ENCODE results near the gene RANBP10. TPM values are rescaled to one million over a fixed set of nuclear protein-coding genes. Genes with fewer than 3 reads are reported as not detected.

RANBP10 gene
- total and polyA plus RNA-seq, 3 donors from 2014 or later, result 23.0 to 25.2 (median 23.5) TPM

DNA sequence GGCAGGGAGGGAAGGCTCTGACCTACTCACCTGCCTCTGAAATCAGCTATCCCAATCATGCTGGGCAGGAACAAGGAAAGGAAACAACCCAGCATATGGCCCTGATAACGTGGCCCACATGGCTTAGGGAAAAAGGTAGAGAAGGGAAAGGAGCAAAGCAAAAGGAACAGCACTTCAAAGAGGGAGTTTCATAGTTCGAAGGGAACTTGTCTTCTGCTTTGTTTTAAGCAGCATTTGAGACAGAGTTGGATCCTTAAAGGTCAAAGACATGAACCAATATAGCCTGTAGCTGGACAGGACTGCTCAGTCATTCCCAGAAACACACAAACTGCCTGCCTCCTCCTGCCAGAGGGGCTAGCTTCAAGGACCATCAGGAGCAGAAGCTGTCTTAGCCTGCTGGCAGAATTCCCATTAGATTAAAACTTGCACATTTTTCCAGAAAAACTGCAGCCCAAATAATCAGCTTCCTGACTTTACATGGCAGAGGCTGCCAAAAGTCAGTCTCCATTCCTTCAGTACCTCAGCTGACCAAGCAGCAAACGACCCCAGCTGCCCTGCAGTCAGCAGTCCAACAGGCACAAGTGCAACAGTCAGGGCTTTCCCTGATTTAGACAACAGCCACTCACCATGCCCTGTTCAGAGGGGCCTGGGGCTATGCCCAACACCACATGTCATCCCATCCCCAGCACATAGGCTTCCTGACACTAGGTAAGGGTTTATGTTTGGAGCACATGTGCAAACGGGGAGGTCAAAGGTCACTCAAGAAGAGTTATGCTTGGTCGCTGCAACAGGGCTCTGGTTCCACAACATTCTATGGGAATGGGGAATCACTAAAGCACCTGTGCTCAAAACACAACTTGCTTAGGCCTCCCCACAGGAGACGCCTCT lies 32.5 kb downstream of the RANBP10 start:
- peak; percentile 49 for DNase-seq
- Histone ChIP-seq H3K36me3 (ENCODE audit: low read depth, missing control alignments) (no peaks in the 10 kb centered on the region), H3K9me3 (no peaks in the 10 kb centered on the region), H3K27me3 (no peaks in the 10 kb centered on the region), H3K27ac (no peak overlapping the region), H3K4me3 (no peak overlapping the region), H3K4me1 (peaks cover 22% of the 10 kb centered on the region)
- 41 to 48% methylated on average over 6 of the region's 6 CpGs for WGBS, 2 donors
- TF ChIP-seq, protein P1, sequence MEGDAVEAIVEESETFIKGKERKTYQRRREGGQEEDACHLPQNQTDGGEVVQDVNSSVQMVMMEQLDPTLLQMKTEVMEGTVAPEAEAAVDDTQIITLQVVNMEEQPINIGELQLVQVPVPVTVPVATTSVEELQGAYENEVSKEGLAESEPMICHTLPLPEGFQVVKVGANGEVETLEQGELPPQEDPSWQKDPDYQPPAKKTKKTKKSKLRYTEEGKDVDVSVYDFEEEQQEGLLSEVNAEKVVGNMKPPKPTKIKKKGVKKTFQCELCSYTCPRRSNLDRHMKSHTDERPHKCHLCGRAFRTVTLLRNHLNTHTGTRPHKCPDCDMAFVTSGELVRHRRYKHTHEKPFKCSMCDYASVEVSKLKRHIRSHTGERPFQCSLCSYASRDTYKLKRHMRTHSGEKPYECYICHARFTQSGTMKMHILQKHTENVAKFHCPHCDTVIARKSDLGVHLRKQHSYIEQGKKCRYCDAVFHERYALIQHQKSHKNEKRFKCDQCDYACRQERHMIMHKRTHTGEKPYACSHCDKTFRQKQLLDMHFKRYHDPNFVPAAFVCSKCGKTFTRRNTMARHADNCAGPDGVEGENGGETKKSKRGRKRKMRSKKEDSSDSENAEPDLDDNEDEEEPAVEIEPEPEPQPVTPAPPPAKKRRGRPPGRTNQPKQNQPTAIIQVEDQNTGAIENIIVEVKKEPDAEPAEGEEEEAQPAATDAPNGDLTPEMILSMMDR (IDR thresholded peaks at IDR 0.05), result no peak
- no peak for TF ChIP-seq POLR2A (IDR thresholded peaks at IDR 0.05)
- intact Hi-C loops (cut with DNase I; ENCODE audit: low total_unique reads), result no loop called here

- H3K27ac ChIP-seq, result no peak overlapping the region
- no peaks in the 10 kb centered on the region for H3K27me3 ChIP-seq
- WGBS, 2 donors, result 45 to 71% methylated on average over 4 of the region's 4 CpGs
- no peak overlapping the region for H3K4me3 ChIP-seq
- peak; percentile 59 for DNase-seq
- no peaks in the 10 kb centered on the region for H3K9me3 ChIP-seq
- no peaks in the 10 kb centered on the region for H3K36me3 ChIP-seq (ENCODE audit: low read depth, missing control alignments)
- intact Hi-C loops (cut with DNase I; ENCODE audit: low total_unique reads), result no loop called here
- H3K4me1 ChIP-seq, result peaks cover 22% of the 10 kb centered on the region
- TF ChIP-seq POLR2A (IDR thresholded peaks at IDR 0.05), result no peak
- TF ChIP-seq, protein P1 (IDR thresholded peaks at IDR 0.05), result no peak
Measured at GRCh38 chr16:67773099-67773498, 33.3 kb downstream of the RANBP10 start.

DNA sequence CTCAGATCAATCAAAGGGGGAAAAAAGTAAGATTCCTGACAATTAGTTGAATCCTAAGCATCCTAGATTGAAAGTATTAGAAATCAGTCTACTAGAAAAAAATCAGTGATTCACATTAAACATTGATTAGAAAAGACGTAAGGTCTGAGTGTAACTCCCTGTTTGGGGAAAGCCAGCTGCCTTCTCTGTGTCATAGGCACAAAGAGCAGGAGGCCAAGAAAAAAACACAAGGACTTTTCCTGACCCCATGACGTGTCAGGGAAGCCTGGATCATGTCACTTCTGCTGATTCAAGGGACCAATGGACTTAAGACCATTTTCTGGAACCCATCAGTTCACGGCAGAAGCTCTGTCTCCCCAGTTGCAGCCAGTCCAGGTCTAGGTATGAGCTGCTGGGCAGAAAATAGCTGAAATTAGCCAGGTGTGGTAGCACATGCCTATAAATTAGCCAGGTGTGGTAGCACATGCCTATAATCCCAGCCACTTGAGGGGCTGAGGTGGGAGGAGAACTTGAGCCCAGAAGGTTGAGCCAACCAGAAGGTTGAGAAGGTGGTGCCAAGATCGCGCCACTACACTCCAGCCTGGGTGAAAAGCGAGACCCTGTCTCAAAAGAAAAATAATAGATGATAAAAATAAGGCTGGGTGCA lies 35.9 kb downstream of the RANBP10 start:
- DNase-seq, result no peak
- Histone ChIP-seq H3K4me3 (no peak overlapping the region), H3K36me3 (ENCODE audit: low read depth, missing control alignments) (no peaks in the 10 kb centered on the region), H3K4me1 (peaks cover 22% of the 10 kb centered on the region), H3K27ac (no peak overlapping the region), H3K27me3 (no peaks in the 10 kb centered on the region), H3K9me3 (no peaks in the 10 kb centered on the region)
- TF ChIP-seq, protein P1 (IDR thresholded peaks at IDR 0.05), result no peak
- no peak for TF ChIP-seq POLR2A (IDR thresholded peaks at IDR 0.05)
- 89 to 90% methylated on average over 6 of the region's 6 CpGs for WGBS, 2 donors
- intact Hi-C loops (cut with DNase I; ENCODE audit: low total_unique reads), result no loop called here

GRCh38 chr16:67767953-67768352 lies 38.4 kb downstream of the RANBP10 start:
- 92 to 94% methylated on average over 7 of the region's 7 CpGs for WGBS, 2 donors
- no peak for DNase-seq
- intact Hi-C loops (cut with DNase I; ENCODE audit: low total_unique reads), result no loop called here
- Histone ChIP-seq H3K27ac (no peak overlapping the region), H3K4me3 (no peak overlapping the region), H3K9me3 (no peaks in the 10 kb centered on the region), H3K36me3 (ENCODE audit: low read depth, missing control alignments) (no peaks in the 10 kb centered on the region), H3K4me1 (peaks cover 5% of the 10 kb centered on the region), H3K27me3 (no peaks in the 10 kb centered on the region)
- TF ChIP-seq, protein P1 (IDR thresholded peaks at IDR 0.05), result no peak
- no peak for TF ChIP-seq POLR2A (IDR thresholded peaks at IDR 0.05)

Data from testis (tissue), 3 donors.